NT2/D1 (cell line): ENCODE measurements around the gene PNISR.
A peak's percentile ranks its signal among the peaks of the same experiment; 100 is the strongest.

ENCODE experiments used
- DNase-seq: peaks from one replicate; pipeline ENCODE4 v3.0.0-alpha.2; 2011; ENCODE audit warnings: low read depth, low spot score
- H3K27me3 ChIP-seq: 2 replicates; pipeline ENCODE4 v1.6.0; 2011; ENCODE audit warnings: mild to moderate bottlenecking; ENCODE audit not compliant: insufficient read length, insufficient read depth
- H3K36me3 ChIP-seq: 2 replicates; pipeline ENCODE4 v1.6.1; 2011; ENCODE audit warnings: mild to moderate bottlenecking, low read length, mixed read lengths; ENCODE audit not compliant: insufficient read depth, insufficient read length
- H3K4me1 ChIP-seq: 2 replicates; pipeline ENCODE4 v1.5.1; 2011; ENCODE audit not compliant: insufficient read depth, insufficient read length
- H3K4me3 ChIP-seq: 2 replicates; pipeline ENCODE4 v1.5.1; 2011; ENCODE audit warnings: low read depth; ENCODE audit not compliant: insufficient read length
- H3K9ac ChIP-seq: 2 replicates; pipeline ENCODE4 v1.6.0; 2011; ENCODE audit warnings: low read depth; ENCODE audit not compliant: insufficient read length
- H3K9me3 ChIP-seq: 2 replicates; pipeline ENCODE4 v1.5.1; 2011; ENCODE audit warnings: mild to moderate bottlenecking, low read length; ENCODE audit not compliant: insufficient read depth
- SUZ12 ChIP-seq: IDR thresholded peaks from 2 replicates; pipeline ENCODE4 v1.6.1; 2011; ENCODE audit not compliant: insufficient read length, insufficient read depth; ENCODE audit errors: extremely low read depth
- YY1 ChIP-seq: IDR thresholded peaks from 2 replicates; pipeline ENCODE4 v1.6.1; 2011; ENCODE audit not compliant: insufficient read length, insufficient read depth
- ZNF274 ChIP-seq: IDR thresholded peaks from 2 replicates; pipeline ENCODE4 v1.6.1; 2011; ENCODE audit warnings: mild to moderate bottlenecking, low read depth, low read length

Gene PNISR

GRCh38 chr6:99424022-99424421 lies 1.1 kb downstream of the PNISR start:
- TF ChIP-seq SUZ12, result no peak
- TF ChIP-seq ZNF274, result no peak
- no peak for TF ChIP-seq YY1
- Histone ChIP-seq H3K27me3 (no peaks in the 10 kb centered on the region), H3K9ac (peak overlapping the region; percentile 99), H3K36me3 (peaks cover 26% of the 10 kb centered on the region), H3K4me3 (peak overlapping the region; percentile 99), H3K4me1 (no peaks in the 10 kb centered on the region), H3K9me3 (no peaks in the 10 kb centered on the region)
- DNase-seq, result no peak

GRCh38 chr6:99422912-99423311 lies 2.2 kb downstream of the PNISR start:
- Histone ChIP-seq H3K9ac (no peak overlapping the region), H3K27me3 (no peaks in the 10 kb centered on the region), H3K4me1 (no peaks in the 10 kb centered on the region), H3K36me3 (peaks cover 27% of the 10 kb centered on the region), H3K4me3 (no peak overlapping the region), H3K9me3 (no peaks in the 10 kb centered on the region)
- TF ChIP-seq SUZ12, result no peak
- TF ChIP-seq YY1, result no peak
- TF ChIP-seq ZNF274, result no peak
- no peak for DNase-seq

- Histone ChIP-seq H3K36me3 (peaks cover 44% of the 10 kb centered on the region), H3K9ac (no peak overlapping the region), H3K4me1 (no peaks in the 10 kb centered on the region), H3K9me3 (no peaks in the 10 kb centered on the region), H3K27me3 (no peaks in the 10 kb centered on the region), H3K4me3 (no peak overlapping the region)
- TF ChIP-seq SUZ12 (no peak), YY1 (no peak), ZNF274 (no peak)
- DNase-seq, result no peak
Observed at GRCh38 chr6:99416892-99417767, 8.0 kb downstream of the PNISR start.

GRCh38 chr6:99416226-99416625 lies 8.9 kb downstream of the PNISR start:
- no peaks in the 10 kb centered on the region for H3K9me3 ChIP-seq
- peaks cover 43% of the 10 kb centered on the region for H3K36me3 ChIP-seq
- H3K27me3 ChIP-seq, result no peaks in the 10 kb centered on the region
- DNase-seq, result no peak
- no peak for TF ChIP-seq SUZ12
- TF ChIP-seq YY1, result no peak
- TF ChIP-seq ZNF274, result no peak
- H3K4me3 ChIP-seq, result no peak overlapping the region
- H3K4me1 ChIP-seq, result no peaks in the 10 kb centered on the region
- no peak overlapping the region for H3K9ac ChIP-seq

GRCh38 chr6:99415446-99415845 lies 9.7 kb downstream of the PNISR start:
- no peaks in the 10 kb centered on the region for H3K4me1 ChIP-seq

GRCh38 chr6:99412065-99412464 lies 13.0 kb downstream of the PNISR start:
- Histone ChIP-seq H3K9me3 (no peaks in the 10 kb centered on the region), H3K9ac (no peak overlapping the region), H3K4me1 (no peaks in the 10 kb centered on the region), H3K36me3 (peaks cover 70% of the 10 kb centered on the region), H3K4me3 (no peak overlapping the region), H3K27me3 (no peaks in the 10 kb centered on the region)
- no peak for TF ChIP-seq YY1
- TF ChIP-seq ZNF274, result no peak
- no peak for TF ChIP-seq SUZ12
- no peak for DNase-seq

More at GRCh38 chr6:99415446-99415845, 9.7 kb downstream of the PNISR start:
- Histone ChIP-seq H3K36me3 (peaks cover 45% of the 10 kb centered on the region), H3K9me3 (no peaks in the 10 kb centered on the region), H3K27me3 (no peaks in the 10 kb centered on the region), H3K9ac (no peak overlapping the region), H3K4me3 (no peak overlapping the region)
- no peak for DNase-seq
- no peak for TF ChIP-seq ZNF274
- no peak for TF ChIP-seq YY1
- no peak for TF ChIP-seq SUZ12

- Histone ChIP-seq H3K9me3 (no peaks in the 10 kb centered on the region), H3K36me3 (peaks cover 87% of the 10 kb centered on the region), H3K27me3 (no peaks in the 10 kb centered on the region), H3K4me3 (no peak overlapping the region), H3K9ac (no peak overlapping the region), H3K4me1 (no peaks in the 10 kb centered on the region)
- no peak for TF ChIP-seq ZNF274
- no peak for TF ChIP-seq SUZ12
- no peak for TF ChIP-seq YY1
- DNase-seq, result no peak
Observed at GRCh38 chr6:99409672-99410071, 15.4 kb downstream of the PNISR start.
